Stimulated activated naive B cell treated with anti-CD40 and anti-IgM and Interleukin-4, amounts not matched to agents 10 μg/mL and 1 μg/mL and 100 μg/mL, for 72 hours (primary cell): ENCODE measurements around the gene TAF1L.
A peak's percentile ranks its signal among the peaks of the same experiment; 100 is the strongest.
"Not testable (repeated sequence)": the region's sequence is repeated elsewhere in the genome, so short reads cannot be mapped to it uniquely, and the experiment has no call there.

Experiments used
- ATAC-seq, 2 donors: fragments of 150-1000 bp; cut with Tn5 transposase; replicated peaks; 2 replicates each; pipeline ENCODE4 v1.10.0; 2021; ENCODE audit warnings: moderate library complexity in 1 of 2
- DNase-seq: peaks from one replicate; pipeline ENCODE4 v3.0.0; 2021
- H3K27ac Mint-ChIP-seq: one replicate; pipeline ENCODE4 v1.8.0; 2022; ENCODE audit warnings: mild to moderate bottlenecking, mixed read lengths
- H3K27me3 Mint-ChIP-seq, 2 donors: one replicate each; pipeline ENCODE4 v1.8.0; 2022; ENCODE audit warnings: mixed read lengths in 2 of 2
- H3K36me3 Mint-ChIP-seq, 2 donors: one replicate each; pipeline ENCODE4 v1.8.0; 2022; ENCODE audit warnings: mixed read lengths in 2 of 2, mild to moderate bottlenecking in 1 of 2
- H3K4me1 Mint-ChIP-seq, 2 donors: one replicate each; pipeline ENCODE4 v1.8.0; 2022; ENCODE audit warnings: mixed read lengths in 2 of 2, mild to moderate bottlenecking in 1 of 2
- H3K4me3 Mint-ChIP-seq, 2 donors: one replicate each; pipeline ENCODE4 v1.8.0; 2022; ENCODE audit warnings: mild to moderate bottlenecking in 2 of 2, mixed read lengths in 2 of 2, moderate library complexity in 1 of 2
- H3K9me3 Mint-ChIP-seq, 2 donors: one replicate each; pipeline ENCODE4 v1.8.0; 2022; ENCODE audit warnings: mixed read lengths in 2 of 2, mild to moderate bottlenecking in 1 of 2

Gene TAF1L

GRCh38 chr9:32618261-32618660, 17.2 kb downstream of the TAF1L start:
- H3K27me3 Mint-ChIP-seq, result peaks cover 27 to 31% of the 10 kb centered on the region in 2 donors
- no peak overlapping the region for H3K27ac Mint-ChIP-seq
- DNase-seq, result no peak
- H3K9me3 Mint-ChIP-seq, result no peaks in the 10 kb centered on the region
- no peak overlapping the region for H3K4me3 Mint-ChIP-seq
- H3K36me3 Mint-ChIP-seq, result no peaks in the 10 kb centered on the region
- H3K4me1 Mint-ChIP-seq, result no peaks in the 10 kb centered on the region
- no peak for ATAC-seq

GRCh38 chr9:32606811-32607210, 28.7 kb downstream of the TAF1L start:
- ATAC-seq, result no peak

GRCh38 chr9:32603914-32604852, 31.3 kb downstream of the TAF1L start:
- no peaks in the 10 kb centered on the region for H3K36me3 Mint-ChIP-seq
- H3K27ac Mint-ChIP-seq, result no peak overlapping the region
- ATAC-seq (peak; percentile 55 to 75), DNase-seq (no peak)
- peaks cover 18 to 28% of the 10 kb centered on the region in 2 donors for H3K27me3 Mint-ChIP-seq
- H3K9me3 Mint-ChIP-seq, result peaks cover 6 to 9% of the 10 kb centered on the region in 2 donors
- H3K4me1 Mint-ChIP-seq, result peaks cover 6 to 8% of the 10 kb centered on the region in 2 donors
- no peak overlapping the region for H3K4me3 Mint-ChIP-seq

More at GRCh38 chr9:32606811-32607210, 28.7 kb downstream of the TAF1L start:
- peaks cover 4 to 5% of the 10 kb centered on the region in 2 donors for H3K4me1 Mint-ChIP-seq
- no peak for DNase-seq
- H3K36me3 Mint-ChIP-seq, result no peaks in the 10 kb centered on the region
- peaks cover 4 to 21% of the 10 kb centered on the region in 2 donors for H3K27me3 Mint-ChIP-seq
- H3K27ac Mint-ChIP-seq, result no peak overlapping the region
- no peak overlapping the region for H3K4me3 Mint-ChIP-seq
- peaks cover 6 to 9% of the 10 kb centered on the region in 2 donors for H3K9me3 Mint-ChIP-seq

- not testable (repeated sequence) for H3K27ac Mint-ChIP-seq, H3K4me3 Mint-ChIP-seq, DNase-seq, H3K4me1 Mint-ChIP-seq, ATAC-seq, H3K9me3 Mint-ChIP-seq, H3K36me3 Mint-ChIP-seq
- H3K27me3 Mint-ChIP-seq, result peaks cover 18 to 19% of the 10 kb centered on the region in 2 donors
Measured at GRCh38 chr9:32599021-32599420, 36.4 kb downstream of the TAF1L start.

GRCh38 chr9:32596936-32597335, 38.5 kb downstream of the TAF1L start:
- no peak overlapping the region for H3K4me3 Mint-ChIP-seq
- no peak overlapping the region for H3K27ac Mint-ChIP-seq
- H3K36me3 Mint-ChIP-seq, result peaks cover 3 to 4% of the 10 kb centered on the region in 2 donors
- peaks cover 4 to 7% of the 10 kb centered on the region in 2 donors for H3K4me1 Mint-ChIP-seq
- ATAC-seq (no peak), DNase-seq (no peak)
- H3K9me3 Mint-ChIP-seq, result peaks cover 4 to 5% of the 10 kb centered on the region in 2 donors
- peaks cover 25 to 30% of the 10 kb centered on the region in 2 donors for H3K27me3 Mint-ChIP-seq

DNA sequence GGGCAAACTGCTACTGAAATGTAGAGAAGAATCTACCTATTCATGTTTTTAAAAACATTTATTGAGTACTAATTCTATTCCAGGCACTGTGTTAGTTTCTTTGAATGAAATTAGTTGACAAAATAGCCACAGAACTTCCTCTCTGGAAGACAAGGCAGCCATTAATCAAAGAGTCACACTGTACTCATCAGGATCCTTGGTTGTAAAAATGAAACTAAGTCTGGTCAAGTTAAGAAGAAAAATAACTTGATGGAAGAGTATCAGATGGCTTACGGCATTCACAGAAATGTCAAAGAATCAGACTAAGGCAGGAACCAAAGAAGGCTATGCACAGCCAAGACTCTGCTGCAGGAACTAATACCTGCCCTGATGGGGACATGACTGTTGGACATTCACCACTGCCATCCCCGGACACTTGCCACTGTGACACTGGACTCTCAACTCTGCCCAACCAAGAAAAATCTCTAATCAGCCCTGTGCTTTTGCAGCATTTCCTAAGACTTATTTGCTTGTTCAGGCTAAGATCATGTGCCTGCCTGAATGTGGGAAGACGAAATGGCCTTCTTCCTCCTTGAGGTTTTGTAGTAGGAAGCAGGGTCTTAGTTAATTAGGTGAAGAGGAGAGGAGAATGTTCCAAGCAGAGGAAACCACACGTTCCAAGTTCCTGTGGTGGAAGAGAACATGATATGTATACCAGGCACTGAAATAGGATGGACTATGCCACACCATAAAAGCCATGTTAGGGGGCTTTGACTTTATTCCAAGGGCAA, 39.2 kb downstream of the TAF1L start:
- DNase-seq, result no peak
- H3K27ac Mint-ChIP-seq, result no peak overlapping the region
- H3K4me1 Mint-ChIP-seq, result peaks cover 4 to 7% of the 10 kb centered on the region in 2 donors

GRCh38 chr9:32590898-32591297, 44.6 kb downstream of the TAF1L start:
- Mint-ChIP-seq H3K36me3 (no peaks in the 10 kb centered on the region), H3K4me1 (no peaks in the 10 kb centered on the region), H3K9me3 (no peaks in the 10 kb centered on the region), H3K4me3 (no peak overlapping the region), H3K27ac (no peak overlapping the region), H3K27me3 (peaks cover 28 to 46% of the 10 kb centered on the region in 2 donors)
- ATAC-seq (no peak), DNase-seq (no peak)

More for the DNA sequence above, 39.2 kb downstream of the TAF1L start:
- peaks cover 3 to 4% of the 10 kb centered on the region in 2 donors for H3K36me3 Mint-ChIP-seq
- no peak overlapping the region for H3K4me3 Mint-ChIP-seq
- peaks cover 4 to 5% of the 10 kb centered on the region in 2 donors for H3K9me3 Mint-ChIP-seq
- peaks cover 27 to 30% of the 10 kb centered on the region in 2 donors for H3K27me3 Mint-ChIP-seq
- ATAC-seq, result no peak

GRCh38 chr9:32590476-32590875, 45.0 kb downstream of the TAF1L start:
- DNase-seq (no peak), ATAC-seq (no peak)
- Mint-ChIP-seq H3K27ac (no peak overlapping the region), H3K27me3 (peaks cover 33 to 50% of the 10 kb centered on the region in 2 donors), H3K4me3 (no peak overlapping the region), H3K9me3 (no peaks in the 10 kb centered on the region), H3K4me1 (no peaks in the 10 kb centered on the region), H3K36me3 (no peaks in the 10 kb centered on the region)

- Mint-ChIP-seq H3K27me3 (peaks cover 39 to 59% of the 10 kb centered on the region in 2 donors), H3K9me3 (no peaks in the 10 kb centered on the region), H3K4me1 (no peaks in the 10 kb centered on the region), H3K27ac (no peak overlapping the region), H3K36me3 (no peaks in the 10 kb centered on the region), H3K4me3 (no peak overlapping the region)
- DNase-seq (no peak), ATAC-seq (peak; percentile 70 to 80)
Measured at GRCh38 chr9:32589083-32589723, 46.3 kb downstream of the TAF1L start.

DNA sequence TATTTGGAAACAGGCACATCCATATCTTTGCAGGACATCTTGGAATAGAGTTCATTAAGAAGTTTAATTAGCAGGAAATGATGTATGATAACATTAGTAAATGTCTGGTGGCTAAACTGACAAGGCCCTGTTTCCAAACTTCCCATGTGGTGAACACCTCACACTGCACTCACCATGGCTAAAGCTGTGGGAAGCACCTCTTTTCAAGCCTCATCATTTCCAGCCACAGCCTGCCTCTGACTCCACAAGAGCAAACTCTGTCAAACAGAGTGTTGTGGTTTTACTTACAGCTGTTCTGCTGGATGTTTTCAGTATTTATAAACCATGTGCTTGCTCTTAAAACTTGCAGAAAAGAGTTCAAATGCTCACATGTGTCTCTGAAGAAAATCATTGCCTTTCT, 47.6 kb downstream of the TAF1L start:
- H3K27me3 Mint-ChIP-seq, result peaks cover 39 to 57% of the 10 kb centered on the region in 2 donors
- no peaks in the 10 kb centered on the region for H3K4me1 Mint-ChIP-seq
- ATAC-seq (peak in 1 of 2 donors; percentile 47), DNase-seq (no peak)
- no peaks in the 10 kb centered on the region for H3K9me3 Mint-ChIP-seq
- no peak overlapping the region for H3K27ac Mint-ChIP-seq
- no peak overlapping the region for H3K4me3 Mint-ChIP-seq
- H3K36me3 Mint-ChIP-seq, result no peaks in the 10 kb centered on the region

DNA sequence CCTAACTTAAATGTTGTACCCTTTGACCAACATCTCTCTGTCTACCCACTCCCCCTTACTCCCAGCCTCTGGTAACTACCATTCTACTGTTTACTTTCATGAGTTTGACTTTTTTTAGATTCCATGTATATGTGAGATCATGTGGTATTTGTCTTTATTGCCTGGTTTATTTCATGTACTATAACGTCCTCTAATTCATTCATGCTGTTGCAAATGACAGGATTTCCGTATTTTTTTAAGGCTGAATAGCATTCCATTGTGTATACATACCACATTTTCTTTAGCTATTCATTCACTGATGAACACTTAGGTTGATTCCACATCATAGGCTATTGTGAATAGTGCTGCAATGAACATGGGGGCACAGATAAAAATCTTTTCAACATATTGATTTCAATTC, 50.7 kb downstream of the TAF1L start:
- Mint-ChIP-seq H3K27me3 (peaks cover 31 to 35% of the 10 kb centered on the region in 2 donors), H3K27ac (no peak overlapping the region), H3K4me3 (no peak overlapping the region), H3K9me3 (no peaks in the 10 kb centered on the region), H3K36me3 (no peaks in the 10 kb centered on the region), H3K4me1 (peaks cover 0 to 1% of the 10 kb centered on the region in 2 donors)
- DNase-seq (no peak), ATAC-seq (no peak)

DNA sequence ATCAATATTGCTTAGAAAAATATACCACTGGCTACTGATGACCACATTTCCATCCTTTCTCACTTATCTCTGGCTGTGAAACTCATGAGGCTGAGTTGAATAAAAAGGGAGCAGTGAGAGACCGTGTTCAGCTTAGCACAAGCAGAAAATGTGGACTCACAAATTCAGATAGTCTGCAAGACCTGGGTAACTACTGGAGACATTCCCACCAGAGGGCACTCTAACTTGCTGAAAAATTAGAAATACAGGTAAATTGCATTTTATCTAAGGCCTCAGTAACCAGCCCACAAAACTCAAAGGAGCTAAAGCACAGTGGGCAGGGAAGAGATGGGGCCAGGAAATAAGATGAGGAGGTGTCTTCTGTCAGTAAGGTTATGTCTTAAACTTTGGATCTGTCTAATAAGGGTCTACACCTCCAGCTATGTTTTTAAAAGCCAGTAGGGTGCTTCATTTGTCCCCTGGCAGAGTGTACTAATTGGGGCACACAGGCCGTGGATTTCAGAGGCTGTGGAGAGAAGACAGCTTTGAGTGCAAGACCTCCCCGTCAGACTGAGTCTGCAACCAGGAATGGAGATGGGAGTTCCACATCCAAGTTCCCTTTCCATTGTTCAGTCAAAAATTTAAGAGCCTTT, 53.8 kb downstream of the TAF1L start:
- ATAC-seq (peak; percentile 50 to 70), DNase-seq (no peak)
- Mint-ChIP-seq H3K36me3 (no peaks in the 10 kb centered on the region), H3K4me1 (peaks cover 0 to 1% of the 10 kb centered on the region in 2 donors), H3K27me3 (peaks cover 26 to 47% of the 10 kb centered on the region in 2 donors), H3K9me3 (no peaks in the 10 kb centered on the region), H3K4me3 (no peak overlapping the region), H3K27ac (no peak overlapping the region)

GRCh38 chr9:32580631-32581300, 54.7 kb downstream of the TAF1L start:
- no peaks in the 10 kb centered on the region for H3K36me3 Mint-ChIP-seq
- H3K9me3 Mint-ChIP-seq, result no peaks in the 10 kb centered on the region

More at GRCh38 chr9:32580631-32581300, 54.7 kb downstream of the TAF1L start:
- no peak for DNase-seq
- Mint-ChIP-seq H3K27me3 (peaks cover 25 to 38% of the 10 kb centered on the region in 2 donors), H3K27ac (no peak overlapping the region), H3K4me1 (peaks cover 0 to 1% of the 10 kb centered on the region in 2 donors), H3K4me3 (no peak overlapping the region)
- ATAC-seq, result no peak
